Prostate gland (tissue), 2 donors: Measurements from ENCODE around the gene CNTN5. TPM values are rescaled to one million over a fixed set of nuclear protein-coding genes. Genes with fewer than 3 reads are reported as not detected.

Source experiments
- DNase-seq: peaks from one replicate; pipeline ENCODE4 v3.0.0-alpha.2; 2019; ENCODE audit warnings: low spot score
- H3K27ac ChIP-seq, 2 donors: fragments of 200-600 bp; sonication (generic); 2 replicates each; pipeline ENCODE4 v1.5.1; 2017 to 2019
- H3K27me3 ChIP-seq: fragments of 200-600 bp; sonication (generic); replicated peaks from 2 replicates; pipeline ENCODE4 v1.5.1; 2019; ENCODE audit not compliant: insufficient read depth
- H3K36me3 ChIP-seq, 2 donors: fragments of 200-600 bp; sonication (generic); 1 replicate in 1 of 2; 2 replicates in 1 of 2; pipeline versions ENCODE4 v1.5.1 to v1.8.1; 2017 to 2019
- H3K4me1 ChIP-seq: fragments of 200-600 bp; sonication (generic); replicated peaks from 2 replicates; pipeline ENCODE4 v1.5.1; 2019
- H3K4me3 ChIP-seq, 2 donors: fragments of 200-600 bp; sonication (generic); 2 replicates each; pipeline ENCODE4 v1.5.1; 2017 to 2019
- H3K9me3 ChIP-seq: fragments of 200-600 bp; sonication (generic); 2 replicates; pipeline ENCODE4 v1.5.1; 2017
- POLR2A ChIP-seq: fragments of 450-650 bp; IDR thresholded peaks from one replicate; pipeline ENCODE4 v1.6.1; 2016; ENCODE audit warnings: antibody characterized with exemption, mild to moderate bottlenecking
- POLR2AphosphoS5 ChIP-seq: sonication (generic); formaldehyde crosslinking; IDR thresholded peaks from one replicate; pipeline ENCODE4 v1.6.1; 2017; ENCODE audit warnings: antibody characterized with exemption
- WGBS: methylation state at CpG from one replicate; pipeline ENCODE4 v1.1.5; 2018; 5-methylcytosine and 5-hydroxymethylcytosine counted together
- intact Hi-C: fragments of 100-400 bp; cut with DNase I; formaldehyde crosslinking; loops from one replicate; pipeline ENCODE4 v1.14.2; 2022
- total RNA-seq, 2 donors: library from RNA; depleted of rRNA; stranded (reverse); fragments of >200 nt; gene quantifications; one replicate each; pipeline ENCODE4 v1.1.0, GENCODE V29; 2016
- TF ChIP-seq, protein P1 (sequence below), 4 experiments: fragments of 200-600 bp in 2 of 4; fragments of 450-650 bp in 2 of 4; sonication (generic) in 2 of 4; IDR thresholded peaks; 1 replicate in 3 of 4; 2 replicates in 1 of 4; pipeline ENCODE4 v1.5.1; 2016 to 2019; ENCODE audit warnings: antibody characterized with exemption in 4 of 4, mild to moderate bottlenecking in 2 of 4, moderate library complexity in 2 of 4

The CNTN5 gene
- total RNA-seq, 2 donors from 2014 or later = 1.0 TPM; not detected in 1

DNA sequence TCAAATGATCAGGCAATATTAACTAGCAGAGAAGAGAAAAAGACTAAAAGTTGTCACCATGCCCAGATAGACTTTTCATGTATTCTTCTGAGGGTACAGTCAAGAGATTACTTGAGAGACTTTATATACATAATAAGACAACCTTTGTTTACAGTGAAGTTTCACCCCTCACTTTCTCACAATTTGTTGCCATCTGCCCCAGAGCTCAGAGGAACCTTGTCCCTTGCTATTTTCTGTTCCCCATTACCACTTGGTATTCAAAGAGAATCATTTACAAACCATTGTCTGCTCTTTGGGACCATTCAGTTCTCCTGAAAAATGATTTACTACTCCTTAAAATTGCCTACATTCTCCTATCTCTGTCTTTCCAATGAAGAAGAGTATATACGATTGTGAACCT lies 544.6 kb downstream of the CNTN5 start:
- intact Hi-C loops = no loop called here
- no peak for DNase-seq
- Histone ChIP-seq H3K36me3 (no peaks in the 10 kb centered on the region), H3K27me3 (no peaks in the 10 kb centered on the region), H3K27ac (no peak overlapping the region), H3K4me3 (no peak overlapping the region), H3K4me1 (no peaks in the 10 kb centered on the region), H3K9me3 (no peaks in the 10 kb centered on the region)
- WGBS = 84% methylated on average over 1 of the region's 1 CpG
- TF ChIP-seq POLR2A = no peak
- TF ChIP-seq, protein P1, sequence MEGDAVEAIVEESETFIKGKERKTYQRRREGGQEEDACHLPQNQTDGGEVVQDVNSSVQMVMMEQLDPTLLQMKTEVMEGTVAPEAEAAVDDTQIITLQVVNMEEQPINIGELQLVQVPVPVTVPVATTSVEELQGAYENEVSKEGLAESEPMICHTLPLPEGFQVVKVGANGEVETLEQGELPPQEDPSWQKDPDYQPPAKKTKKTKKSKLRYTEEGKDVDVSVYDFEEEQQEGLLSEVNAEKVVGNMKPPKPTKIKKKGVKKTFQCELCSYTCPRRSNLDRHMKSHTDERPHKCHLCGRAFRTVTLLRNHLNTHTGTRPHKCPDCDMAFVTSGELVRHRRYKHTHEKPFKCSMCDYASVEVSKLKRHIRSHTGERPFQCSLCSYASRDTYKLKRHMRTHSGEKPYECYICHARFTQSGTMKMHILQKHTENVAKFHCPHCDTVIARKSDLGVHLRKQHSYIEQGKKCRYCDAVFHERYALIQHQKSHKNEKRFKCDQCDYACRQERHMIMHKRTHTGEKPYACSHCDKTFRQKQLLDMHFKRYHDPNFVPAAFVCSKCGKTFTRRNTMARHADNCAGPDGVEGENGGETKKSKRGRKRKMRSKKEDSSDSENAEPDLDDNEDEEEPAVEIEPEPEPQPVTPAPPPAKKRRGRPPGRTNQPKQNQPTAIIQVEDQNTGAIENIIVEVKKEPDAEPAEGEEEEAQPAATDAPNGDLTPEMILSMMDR (IDR thresholded peaks at IDR 0.05) = no peak

GRCh38 chr11:99567334-99567956 lies 546.7 kb downstream of the CNTN5 start:
- TF ChIP-seq POLR2A (no peak), POLR2AphosphoS5 (no peak)
- TF ChIP-seq, protein P1 (IDR thresholded peaks at IDR 0.05) = no peak
- intact Hi-C loops = no loop called here
- Histone ChIP-seq H3K4me1 (no peaks in the 10 kb centered on the region), H3K36me3 (no peaks in the 10 kb centered on the region), H3K9me3 (no peaks in the 10 kb centered on the region), H3K27ac (no peak overlapping the region), H3K27me3 (no peaks in the 10 kb centered on the region), H3K4me3 (no peak overlapping the region)
- WGBS = 56% methylated on average over 4 of the region's 4 CpGs
- DNase-seq = no peak

DNA sequence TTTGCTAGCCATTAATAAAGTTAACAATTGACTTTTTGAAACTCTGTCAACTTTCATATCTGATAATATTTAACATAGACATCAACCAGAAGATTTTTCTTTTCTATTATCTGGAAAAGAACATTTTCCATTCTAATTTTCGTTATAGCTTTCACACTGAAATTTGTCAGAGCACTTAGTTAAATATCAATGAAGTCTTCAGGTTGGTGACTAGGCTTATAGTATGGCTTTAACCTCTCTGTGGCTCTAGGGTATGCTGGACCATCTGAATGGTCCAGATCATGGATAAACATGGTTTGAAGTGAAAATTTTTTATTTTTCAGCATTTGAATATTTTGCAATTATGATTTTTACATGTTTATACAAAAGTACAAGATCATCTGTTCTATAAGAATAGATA lies 548.1 kb downstream of the CNTN5 start:
- WGBS = 64% methylated on average over 1 of the region's 1 CpG
- intact Hi-C loops = no loop called here
- H3K27ac ChIP-seq = no peak overlapping the region

GRCh38 chr11:99571094-99571493 lies 550.3 kb downstream of the CNTN5 start:
- Histone ChIP-seq H3K36me3 (no peaks in the 10 kb centered on the region), H3K4me1 (no peaks in the 10 kb centered on the region), H3K9me3 (no peaks in the 10 kb centered on the region), H3K27me3 (no peaks in the 10 kb centered on the region), H3K4me3 (no peak overlapping the region), H3K27ac (no peak overlapping the region)
- WGBS = 47% methylated on average over 2 of the region's 2 CpGs
- intact Hi-C loops = no loop called here
- TF ChIP-seq POLR2AphosphoS5 (no peak), POLR2A (no peak)
- TF ChIP-seq, protein P1 (IDR thresholded peaks at IDR 0.05) = no peak
- no peak for DNase-seq

More for the DNA sequence above, 548.1 kb downstream of the CNTN5 start:
- DNase-seq = no peak
- Histone ChIP-seq H3K4me3 (no peak overlapping the region), H3K9me3 (no peaks in the 10 kb centered on the region), H3K27me3 (no peaks in the 10 kb centered on the region), H3K4me1 (no peaks in the 10 kb centered on the region), H3K36me3 (no peaks in the 10 kb centered on the region)
- TF ChIP-seq POLR2AphosphoS5 (no peak), POLR2A (no peak)
- TF ChIP-seq, protein P1 (IDR thresholded peaks at IDR 0.05) = no peak

GRCh38 chr11:99584830-99585229 lies 564.1 kb downstream of the CNTN5 start:
- Histone ChIP-seq H3K36me3 (no peaks in the 10 kb centered on the region), H3K27me3 (no peaks in the 10 kb centered on the region), H3K9me3 (no peaks in the 10 kb centered on the region), H3K4me3 (no peak overlapping the region), H3K27ac (no peak overlapping the region), H3K4me1 (no peaks in the 10 kb centered on the region)
- no peak for DNase-seq
- intact Hi-C loops = no loop called here
- TF ChIP-seq, protein P1 (IDR thresholded peaks at IDR 0.05) = no peak
- TF ChIP-seq POLR2AphosphoS5 = no peak
- TF ChIP-seq POLR2A = no peak
